DMS 273 treated with DMSO at 0.1 percent for 48 hours (cell line): ENCODE measurements around the gene ARAP1.

Experiments used
- DNase-seq: peaks from one replicate; lab custom pipeline; 2025; lab: John Stamatoyannopoulos, UW

ARAP1 gene

GRCh38 chr11:72635933-72636332, 116.3 kb downstream of the ARAP1 start:
- DNase-seq: no peak

GRCh38 chr11:72635309-72635915, 116.8 kb downstream of the ARAP1 start:
- DNase-seq: no peak
